ENCODE data around the gene RINL.
"Not testable (repeated sequence)": the region's sequence is repeated elsewhere in the genome, so short reads cannot be mapped to it uniquely, and the experiment has no call there.

The RINL gene

DNA sequence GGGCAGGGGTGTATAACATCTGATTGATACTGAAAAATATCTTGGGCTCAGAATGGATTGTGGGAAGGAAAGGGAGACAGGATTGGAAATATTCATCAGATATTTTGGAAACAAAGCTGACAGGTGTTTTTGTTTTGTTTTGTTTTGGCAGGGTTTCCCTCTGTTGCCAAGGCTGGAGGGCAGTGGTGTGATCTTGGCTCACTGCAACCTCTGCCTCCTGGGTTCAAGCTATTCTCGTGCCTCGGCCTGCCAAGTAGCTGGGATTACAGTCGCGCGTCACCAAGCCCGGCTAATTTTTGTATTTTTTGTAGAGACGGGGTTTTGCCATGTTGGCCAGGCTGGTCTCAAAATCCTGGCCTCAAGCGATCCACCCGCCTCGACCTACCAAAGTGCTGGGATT is 4.7 kb downstream of the RINL start:
- not testable (repeated sequence) for DNase-seq

DNA sequence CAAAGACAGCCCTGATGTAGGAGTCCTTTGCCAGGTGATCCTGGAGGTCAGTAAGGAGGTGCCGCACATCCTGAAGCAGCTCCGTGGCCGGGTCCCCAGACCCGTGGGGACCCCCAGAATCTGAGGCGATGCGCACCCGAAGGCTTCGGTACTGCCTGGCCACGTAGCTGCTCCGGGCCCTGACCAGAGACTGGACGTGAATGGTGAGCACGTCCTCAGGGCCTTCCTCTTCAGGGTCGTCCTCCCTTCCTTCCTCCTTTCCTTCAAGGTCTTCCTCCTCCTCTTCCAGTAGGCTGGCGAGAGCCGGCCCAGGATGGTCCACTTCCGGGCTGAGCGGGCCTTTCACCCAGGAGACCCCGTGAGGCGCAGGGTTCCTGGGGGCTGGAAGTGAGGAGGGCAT is 7.5 kb downstream of the RINL start:
- no peak for DNase-seq

DNA sequence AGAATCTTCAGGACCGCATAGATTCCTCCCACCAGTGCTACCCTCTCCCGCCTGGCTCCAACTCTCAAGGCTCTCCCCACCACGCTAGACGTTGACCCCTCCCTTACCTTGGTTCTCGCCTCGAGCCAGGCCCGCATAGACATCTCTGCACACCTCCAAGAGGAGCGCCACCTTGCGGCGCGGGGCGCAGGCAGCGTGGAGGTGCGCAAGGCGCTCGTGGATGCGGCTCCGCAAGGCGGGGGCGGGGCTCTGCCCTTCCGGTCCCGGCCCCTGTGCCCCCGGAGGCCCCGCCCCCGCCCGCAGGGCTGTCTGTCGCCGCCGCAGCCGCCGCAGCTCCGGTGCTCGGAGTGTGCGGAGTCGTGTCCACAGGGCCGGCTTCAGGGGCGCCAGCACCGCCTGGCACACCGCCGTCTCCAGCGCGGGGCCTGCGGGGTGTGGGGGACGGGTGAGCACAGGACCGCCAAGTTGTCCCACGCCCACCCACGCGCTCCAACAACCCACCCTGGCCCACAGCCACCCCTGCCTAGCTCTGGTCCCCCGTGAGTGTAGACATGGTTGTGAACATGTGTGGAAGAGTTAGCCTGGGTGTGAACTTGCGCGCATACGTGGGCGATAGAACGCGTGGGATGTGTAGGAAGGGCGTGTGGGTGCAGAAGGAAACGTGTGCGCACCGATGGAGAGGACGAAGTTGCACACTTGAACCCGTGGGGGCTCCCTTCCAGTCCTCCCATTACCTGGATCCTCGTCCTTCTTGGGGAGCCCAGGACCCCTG is 8.1 kb downstream of the RINL start:
- peak; percentile 93 for DNase-seq

DNA sequence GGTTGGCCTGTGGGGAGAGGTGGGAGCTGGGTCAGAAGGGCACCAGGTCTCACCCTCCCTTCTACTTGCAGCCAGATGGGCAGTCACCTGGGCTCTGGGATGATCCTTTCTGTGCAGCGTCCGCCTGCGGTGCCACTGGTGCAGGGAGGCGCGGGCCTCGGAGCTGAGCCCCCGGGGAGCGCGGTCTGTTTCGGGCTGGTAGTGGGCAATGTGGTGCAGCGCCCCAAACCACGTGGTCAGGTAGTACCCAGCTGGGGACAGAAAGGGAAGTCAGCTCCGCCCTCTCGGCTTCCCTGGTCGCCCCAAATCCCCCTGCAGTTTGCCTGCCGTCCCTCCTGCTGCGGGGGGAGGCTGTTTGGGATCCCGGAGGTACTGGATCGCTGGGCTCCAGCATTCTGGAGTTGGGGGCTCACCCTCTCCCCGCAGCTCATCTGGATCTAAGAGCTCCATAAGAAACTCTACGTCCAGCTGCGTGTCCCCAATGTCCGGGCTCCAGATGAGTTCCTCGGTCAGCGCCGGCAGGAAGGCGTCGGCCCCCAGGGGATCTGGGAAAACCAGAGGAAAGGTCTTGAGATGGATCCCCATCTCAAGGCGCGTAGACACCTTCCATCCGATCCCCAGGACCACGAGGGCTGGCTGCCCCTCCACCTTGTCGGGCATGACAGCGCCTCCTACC is 8.8 kb downstream of the RINL start:
- DNase-seq = no peak

DNA sequence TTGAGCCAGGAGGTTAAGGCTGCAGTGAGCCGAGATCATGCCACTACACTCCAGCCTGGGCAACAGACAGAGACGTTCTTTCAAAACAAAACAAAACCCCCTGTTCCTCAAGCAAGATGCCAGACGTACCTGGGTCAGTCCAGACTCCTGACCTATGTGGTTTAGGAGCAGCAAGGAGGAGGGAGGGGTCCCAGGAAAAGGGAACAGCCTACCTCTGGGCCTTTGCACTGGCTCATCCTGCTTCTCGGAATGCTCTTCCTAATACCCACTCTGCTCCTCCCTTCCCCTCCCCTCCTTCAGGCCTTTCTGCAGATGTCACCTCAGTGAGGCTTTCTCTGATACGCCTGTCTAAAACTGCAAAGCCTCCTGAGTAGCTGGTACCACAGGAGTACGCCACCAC is 9.5 kb downstream of the RINL start:
- DNase-seq = no peak

DNA sequence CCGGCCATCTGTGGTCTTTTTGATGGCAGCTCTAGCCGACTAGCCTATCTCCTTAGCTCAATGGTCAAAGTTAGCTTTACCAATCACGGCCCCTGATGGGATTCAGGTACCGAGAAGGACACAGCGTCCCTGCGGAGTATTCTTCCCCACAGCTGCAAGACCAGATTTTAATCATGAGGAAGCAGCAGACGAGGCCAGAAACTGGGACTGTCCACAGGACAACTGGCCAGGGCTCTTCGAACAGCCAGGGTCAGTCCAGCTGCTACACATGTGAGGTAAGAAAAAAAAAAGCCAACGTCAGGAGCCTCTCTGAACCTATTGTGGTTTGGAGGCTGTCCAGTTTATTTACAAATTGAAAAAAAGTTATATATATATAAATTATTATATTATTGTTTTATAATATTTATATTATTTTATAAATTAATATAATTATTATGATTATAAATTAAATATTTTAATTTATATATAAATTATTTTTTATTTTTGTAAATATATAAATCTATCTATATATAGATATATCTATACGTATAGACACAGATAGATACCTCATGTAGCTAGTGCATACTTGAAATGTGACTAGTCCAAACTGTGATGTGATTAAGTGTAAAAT is 10.8 kb downstream of the RINL start:
- no peak for DNase-seq

DNA sequence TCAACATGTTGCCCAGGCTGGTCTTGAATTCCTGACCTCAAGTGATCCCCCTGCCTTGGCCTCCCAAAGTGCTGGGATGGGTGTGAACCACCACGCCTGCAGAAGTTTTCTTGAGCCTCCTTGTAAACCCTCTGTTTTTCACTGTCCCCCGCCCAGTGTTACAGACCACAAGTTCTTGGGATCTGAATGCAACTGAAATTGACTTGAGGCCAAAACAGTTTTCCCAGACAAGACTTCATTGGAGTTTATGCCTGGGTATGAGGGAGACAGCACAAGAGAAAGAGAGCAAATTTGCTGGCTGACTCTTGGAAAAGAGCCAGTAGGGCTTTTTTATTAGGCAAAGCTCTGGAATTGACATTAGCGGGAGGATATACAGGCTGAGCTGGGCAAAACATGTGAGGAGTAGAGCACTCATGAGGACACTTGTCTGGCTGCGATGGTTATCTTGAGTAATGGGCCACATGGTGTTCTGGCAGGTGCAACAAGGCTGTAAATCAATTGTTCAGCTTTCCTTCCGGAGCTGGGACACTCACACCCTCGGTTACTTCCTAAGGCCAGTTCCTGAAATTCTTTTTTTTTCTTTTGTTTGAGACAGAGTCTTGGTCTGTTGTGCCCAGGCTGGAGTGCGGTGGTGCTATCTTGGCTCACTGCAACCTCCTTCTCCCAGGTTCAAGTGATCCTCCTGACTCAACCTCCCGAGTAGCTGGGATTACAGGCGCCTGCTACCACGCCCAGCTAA is 15.6 kb downstream of the RINL start:
- no peak for DNase-seq

DNA sequence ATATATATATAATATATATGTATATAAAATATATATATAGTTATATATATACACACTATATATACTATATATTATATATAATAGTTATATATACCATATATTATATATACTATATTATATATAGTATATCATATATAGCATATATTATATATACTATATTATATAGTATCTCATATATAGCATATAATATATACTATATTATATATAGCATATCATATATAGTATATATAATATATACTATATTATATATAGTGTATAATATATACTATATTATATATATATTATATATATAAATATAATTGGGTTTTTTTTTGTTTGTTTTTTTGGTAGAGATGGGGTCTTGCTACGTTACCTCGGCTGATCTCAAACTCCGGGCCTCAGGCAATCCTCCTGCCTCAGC is 16.7 kb downstream of the RINL start:
- DNase-seq = no peak

DNA sequence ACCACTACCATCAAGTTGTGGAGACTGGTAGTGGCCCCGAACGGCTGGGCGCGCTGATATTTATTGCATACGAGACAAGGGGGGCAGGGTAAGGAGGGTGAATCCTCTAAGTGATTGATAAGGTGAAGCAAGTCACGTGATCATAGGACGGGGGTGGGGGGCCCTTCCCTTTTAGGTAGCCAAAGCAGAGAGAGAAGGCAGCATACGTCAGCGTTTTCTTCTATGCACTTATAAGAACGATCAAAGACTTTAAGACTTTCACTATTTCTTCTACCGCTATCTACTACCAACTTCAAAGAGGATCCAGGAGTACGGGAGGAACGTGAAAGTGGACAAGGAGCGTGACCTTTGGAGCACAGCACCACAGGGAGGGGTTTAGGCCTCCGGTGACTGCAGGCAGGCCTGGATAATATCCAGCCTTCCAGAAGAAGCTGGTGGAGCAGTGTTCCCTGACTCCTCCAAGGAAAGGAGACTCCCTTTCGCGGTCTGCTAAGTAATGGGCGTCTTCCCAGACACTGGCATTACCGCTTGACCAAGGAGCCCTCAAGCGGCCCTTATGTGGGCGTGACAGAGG is 18.4 kb downstream of the RINL start:
- DNase-seq = not testable (repeated sequence)

DNA sequence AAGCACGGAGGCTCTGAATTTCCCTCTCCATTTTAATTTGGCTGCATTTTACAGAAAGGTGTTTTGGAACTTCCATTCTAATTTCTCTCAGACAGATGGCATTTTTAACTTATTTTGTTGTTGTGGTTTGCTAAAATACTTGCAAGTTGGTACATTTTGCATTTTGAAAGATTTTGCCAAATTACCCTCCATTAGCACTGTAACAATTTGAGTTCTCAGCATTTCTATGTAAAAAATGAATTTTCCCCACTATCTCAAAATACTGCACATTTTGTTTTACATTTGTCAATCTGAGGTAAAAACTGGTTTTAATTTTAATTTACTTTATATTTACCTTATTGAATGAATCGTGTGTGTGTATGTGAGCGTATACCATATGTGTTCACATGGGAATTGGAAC is 21.3 kb downstream of the RINL start:
- DNase-seq = no peak

DNA sequence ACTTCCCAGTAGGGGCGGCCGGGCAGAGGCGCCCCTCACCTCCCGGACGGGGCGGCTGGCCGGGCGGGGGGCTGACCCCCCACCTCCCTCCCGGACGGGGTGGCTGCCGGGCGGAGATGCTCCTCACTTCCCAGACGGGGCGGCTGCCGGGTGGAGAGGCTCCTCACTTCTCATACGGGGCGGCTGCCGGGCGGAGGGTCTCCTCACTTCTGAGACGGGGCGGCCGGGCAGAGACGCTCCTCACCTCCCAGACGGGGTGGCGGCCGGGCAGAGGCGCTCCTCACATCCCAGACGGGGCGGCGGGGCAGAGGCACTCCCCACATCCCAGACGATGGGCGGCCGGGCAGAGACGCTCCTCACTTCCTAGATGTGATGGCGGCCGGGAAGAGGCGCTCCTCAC is 22.3 kb downstream of the RINL start:
- DNase-seq = not testable (repeated sequence)

DNA sequence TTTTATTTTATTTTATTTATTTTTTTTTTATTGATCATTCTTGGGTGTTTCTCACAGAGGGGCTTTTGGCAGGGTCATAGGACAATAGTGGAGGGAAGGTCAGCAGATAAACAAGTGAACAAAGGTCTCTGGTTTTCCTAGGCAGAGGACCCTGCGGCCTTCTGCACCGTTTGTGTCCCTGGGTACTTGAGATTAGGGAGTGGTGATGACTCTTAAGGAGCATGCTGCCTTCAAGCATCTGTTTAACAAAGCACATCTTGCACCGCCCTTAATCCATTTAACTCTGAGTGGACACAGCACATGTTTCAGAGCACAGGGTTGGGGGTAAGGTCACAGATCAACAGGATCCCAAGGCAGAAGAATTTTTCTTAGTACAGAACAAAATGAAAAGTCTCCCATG is 23.1 kb downstream of the RINL start:
- DNase-seq = not testable (repeated sequence)

DNA sequence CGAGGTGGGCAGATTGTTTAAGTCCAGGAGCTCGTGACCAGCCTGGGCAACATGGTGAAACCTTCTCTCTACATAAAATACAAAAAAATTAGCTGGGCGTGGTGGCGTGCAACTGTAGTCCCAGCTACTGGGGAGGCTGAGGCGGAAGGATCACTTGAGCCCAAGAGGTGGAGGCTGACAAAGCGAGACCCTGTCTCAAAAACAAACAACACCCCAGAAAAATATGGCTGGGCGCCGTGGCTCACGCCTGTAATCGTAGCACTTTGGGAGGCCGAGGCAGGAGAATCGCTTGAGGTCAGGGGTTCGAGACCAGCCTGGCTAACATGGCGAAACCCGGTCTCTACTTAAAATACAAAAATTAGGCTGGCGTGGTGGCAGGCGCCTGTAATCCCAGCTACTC is 24.9 kb downstream of the RINL start:
- DNase-seq = no peak

DNA sequence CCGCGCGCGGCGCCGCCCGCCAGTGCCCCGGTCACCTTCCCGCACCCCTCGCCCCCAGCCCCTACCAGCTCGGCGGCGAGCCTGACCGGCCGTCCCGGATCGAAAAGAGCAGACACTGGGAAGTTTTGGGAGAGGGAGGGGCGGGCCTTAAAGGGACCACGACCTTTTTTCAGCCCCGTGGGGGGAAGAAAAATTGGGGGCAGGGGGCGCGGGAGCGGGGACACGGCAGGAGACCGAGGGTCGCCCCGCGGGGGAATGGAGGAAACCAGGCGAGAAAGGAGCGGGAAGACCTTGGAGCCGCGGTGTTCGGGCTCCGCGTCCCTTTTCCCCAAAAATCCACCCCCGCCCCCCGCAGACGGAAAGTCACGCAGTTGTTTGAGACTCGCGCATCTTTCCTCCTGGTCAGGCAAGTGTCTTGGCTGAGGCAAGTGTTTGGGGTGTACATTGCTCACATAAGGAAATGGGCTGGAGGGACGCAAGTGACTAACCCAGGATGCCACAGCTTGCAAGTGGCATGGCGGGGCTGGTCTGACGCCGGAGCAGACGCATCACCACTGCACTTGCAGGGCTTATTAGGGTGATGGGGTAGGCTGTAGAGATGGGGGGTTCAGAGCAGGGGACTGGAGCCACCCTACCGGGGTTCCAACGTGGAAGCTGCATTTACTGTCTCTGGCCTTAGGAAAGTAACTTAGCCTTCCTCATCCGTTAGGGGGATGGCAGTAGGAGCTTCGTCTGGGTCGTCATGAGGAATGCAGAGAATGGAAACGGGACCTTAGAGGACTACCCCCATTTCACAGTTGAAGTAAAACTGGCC is 25.6 kb downstream of the RINL start:
- DNase-seq = peak; percentile 70

DNA sequence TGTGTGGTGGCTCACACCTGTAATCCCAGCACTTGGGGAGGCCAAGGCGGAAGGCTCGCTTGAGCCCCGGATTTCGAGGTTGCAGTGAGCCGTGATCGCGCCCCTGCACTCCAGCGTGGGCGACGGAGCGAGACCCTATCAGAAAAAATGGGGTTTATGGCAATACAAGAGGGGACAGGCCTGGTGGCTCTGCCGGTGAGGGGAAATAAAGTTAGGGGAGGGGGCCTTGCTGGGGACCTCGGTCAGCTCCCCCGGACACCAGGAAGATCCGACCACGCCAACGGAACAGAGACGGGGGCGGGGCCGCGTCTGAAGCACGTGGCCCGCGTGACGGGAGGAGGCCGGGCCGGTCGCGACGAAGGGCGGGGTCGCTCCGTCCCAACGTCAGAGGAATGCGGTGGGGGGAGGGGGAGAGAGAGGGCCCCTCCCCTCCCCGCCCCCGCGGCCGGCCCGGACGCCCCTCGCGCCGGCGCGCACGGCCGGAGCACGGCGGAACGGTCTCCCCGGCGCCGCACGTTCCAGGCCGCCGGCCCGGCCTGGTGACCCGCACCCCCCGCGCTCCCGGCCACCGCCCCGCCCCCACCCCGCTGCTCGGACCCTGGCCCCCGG is 26.3 kb downstream of the RINL start:
- DNase-seq = peak; percentile 90

DNA sequence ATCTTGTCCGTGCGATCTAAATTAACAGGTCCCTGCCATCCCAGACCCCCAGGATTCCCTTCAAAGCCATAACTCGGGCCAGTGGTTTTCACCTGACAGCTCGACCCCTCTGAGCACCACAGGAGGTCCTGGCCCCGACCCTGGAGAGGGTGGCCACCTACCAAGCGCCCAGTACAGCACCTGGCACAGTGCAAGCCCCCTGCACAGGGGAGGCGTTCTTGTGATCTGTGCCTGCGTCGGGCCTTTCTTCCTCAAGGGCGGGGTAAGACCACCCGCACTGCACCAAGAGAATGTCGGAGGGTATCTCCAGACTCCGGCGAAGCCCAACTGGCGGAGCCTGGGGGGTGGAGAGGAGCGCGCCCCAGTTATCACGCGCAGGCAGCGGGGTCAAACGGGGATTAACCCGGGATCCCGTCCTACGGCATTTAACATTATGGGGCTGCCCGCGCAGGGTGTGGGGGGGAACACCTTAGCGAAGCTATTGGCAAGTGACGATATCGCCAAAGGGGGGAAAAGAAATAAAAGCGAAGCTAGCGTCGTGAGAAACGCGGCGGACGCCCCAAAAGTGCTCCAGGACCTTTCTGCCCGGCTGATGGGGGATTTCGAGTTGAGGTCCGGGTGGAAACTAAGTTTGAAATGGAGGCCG is 27.0 kb downstream of the RINL start:
- peak; percentile 34 for DNase-seq

DNA sequence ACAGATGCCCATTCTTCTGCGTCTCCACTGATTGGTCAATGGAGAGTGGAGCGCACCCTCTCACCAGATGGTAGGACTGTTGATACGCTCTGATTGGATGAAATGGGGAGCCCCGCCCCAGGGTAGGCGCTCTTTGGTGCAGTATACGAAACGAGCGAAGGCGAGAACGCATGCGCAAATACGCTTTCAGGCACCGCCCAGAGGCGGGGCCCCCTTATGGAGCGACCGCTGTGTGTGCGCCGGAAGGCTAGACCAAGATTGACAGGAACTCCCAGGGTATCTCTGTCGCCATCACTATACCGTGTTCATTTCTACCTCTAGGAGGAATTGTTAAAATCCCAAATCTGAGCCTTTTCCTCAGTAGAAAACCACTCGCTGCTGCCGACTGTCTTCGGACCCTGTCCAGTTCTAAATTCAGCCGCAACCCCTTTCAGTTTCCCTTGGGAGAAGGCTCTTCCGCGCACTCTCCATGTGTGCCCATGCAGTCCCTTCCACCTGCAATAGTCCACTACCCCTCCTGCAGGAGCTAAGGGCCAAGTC is 27.6 kb downstream of the RINL start:
- no peak for DNase-seq

DNA sequence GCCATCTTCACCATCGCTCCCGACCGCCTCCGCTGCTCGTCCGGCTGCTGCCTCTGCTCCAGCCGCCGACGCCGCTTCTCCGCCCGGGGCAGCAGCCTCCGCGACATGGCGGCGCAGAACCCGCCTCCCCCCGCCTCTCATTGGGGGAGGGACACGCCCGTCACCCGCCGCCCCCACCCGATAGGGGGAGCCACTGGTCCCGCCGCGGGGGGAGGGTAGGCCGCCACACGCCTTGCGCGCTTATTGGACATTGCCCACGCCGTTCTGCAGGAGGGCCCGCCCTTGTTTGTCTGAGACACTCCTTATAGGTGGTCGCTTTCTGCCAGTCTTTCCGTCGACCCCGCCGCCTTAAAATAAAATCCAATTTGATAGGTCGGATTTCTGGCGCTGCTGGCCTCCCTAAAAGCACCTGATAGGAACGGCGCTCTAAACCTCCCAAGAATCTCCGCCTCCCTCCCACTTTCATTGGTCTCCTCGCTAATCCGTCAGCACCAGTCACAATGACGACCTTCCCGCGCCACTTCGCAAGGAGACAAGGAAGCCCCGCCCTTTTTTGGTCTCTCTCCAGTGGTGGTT is 28.1 kb downstream of the RINL start, which contains the start of gene HNRNPL:
Gene HNRNPL, minus strand, starts transcription at position 127 of the 576 bp plus-strand sequence. Its CDS starts 20 bp downstream, at position 107.
- DNase-seq = peak; percentile 99

DNA sequence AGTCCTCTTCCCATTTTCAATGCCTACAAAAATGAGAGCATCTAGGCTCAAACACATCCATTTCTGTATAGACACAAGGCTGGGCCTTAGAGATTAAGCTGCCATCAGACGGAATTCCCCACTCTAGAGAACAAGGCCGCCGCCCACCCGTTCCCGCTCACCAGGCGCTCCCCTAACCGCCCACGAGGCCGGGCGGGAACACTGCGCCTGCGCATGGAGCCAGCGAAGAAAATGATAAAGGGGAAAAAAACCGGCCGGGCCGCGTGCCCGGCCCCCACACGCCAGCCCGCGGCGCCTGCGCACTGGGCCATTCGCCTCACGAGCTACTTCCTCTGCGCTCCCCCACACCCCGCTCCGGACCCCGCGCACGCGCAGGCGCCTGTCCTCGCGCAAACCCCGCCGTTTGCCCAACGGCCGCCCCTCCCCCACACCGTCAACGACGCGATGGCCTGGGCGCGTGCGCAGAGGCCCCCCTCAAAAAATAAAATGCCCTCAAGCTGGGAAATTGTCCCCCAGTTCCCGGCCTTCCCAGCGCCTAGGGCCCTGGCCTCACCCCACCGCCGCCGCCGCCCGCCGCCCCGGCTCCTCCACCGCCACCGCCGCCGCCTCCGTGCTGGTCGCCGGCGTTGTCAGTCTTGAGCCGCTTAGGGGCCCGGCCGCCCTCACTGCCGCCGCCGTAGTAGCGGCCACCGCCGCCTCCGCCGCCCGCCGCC is 28.8 kb downstream of the RINL start:
- DNase-seq = peak; percentile 99

Data from activated naive CD4-positive, alpha-beta T cell treated with Interleukin-2 at 50 U/mL for 16 hours (primary cell).